ENCODE data around the gene ZNF443. TPM values are rescaled to one million over a fixed set of nuclear protein-coding genes. Genes with fewer than 3 reads are reported as not detected.
"Not testable (repeated sequence)": the region's sequence is repeated elsewhere in the genome, so short reads cannot be mapped to it uniquely, and the experiment has no call there.

Gene ZNF443
- total RNA-seq, 1 donor from 2014 or later: 7.3 TPM

- Mint-ChIP-seq H3K4me3 (ENCODE audit: unreplicated experiment) (peak overlapping the region; percentile 15), H3K9me3 (ENCODE audit: unreplicated experiment) (peaks cover 16% of the 10 kb centered on the region)
Measured at GRCh38 chr19:12411893-12412292, 28.9 kb downstream of the ZNF443 start.

DNA sequence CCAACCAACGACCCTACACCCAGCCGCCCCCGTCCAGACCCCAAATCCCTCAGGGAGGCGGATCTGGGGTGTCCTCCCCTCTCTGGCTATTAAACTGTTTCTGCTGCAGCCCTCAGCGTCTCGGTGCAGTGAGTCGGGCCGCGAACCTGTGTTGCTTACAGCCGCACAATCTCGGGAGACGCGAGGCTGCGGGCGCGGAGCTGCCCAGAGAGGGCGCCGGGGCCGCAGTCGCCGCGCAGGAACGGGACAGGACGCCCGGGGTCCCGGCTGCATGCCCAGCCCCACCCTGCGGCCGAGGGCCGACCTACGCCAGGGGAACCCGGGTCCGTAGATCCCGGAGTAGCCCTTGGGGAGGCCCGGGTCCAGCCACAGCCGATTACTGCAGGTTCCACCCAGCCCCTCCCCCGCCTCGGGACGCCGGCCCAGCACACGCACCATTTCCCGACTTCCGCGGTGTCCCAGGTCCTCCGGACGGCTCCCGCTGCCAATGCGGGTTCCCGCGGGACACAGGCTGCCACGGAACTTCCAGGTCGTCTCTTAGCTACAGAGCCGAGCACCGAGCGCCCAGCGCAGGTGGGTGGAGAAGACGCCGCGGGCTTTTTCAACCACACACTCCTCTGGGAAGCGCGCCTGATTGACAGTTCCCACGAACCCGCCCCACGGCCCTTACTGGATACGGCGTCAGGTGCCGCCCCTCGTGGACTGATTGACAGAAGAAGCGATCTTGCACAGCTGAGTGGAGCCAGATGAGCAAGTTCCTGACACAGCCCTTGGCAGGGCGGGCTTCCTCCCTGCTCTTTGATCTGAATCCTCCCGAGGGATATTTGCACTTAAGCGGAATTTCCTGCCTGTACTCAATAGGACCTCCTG lies 40.0 kb downstream of the ZNF443 start, which contains the start of gene ZNF799:
ZNF799 (minus strand) TSS at position 639 of the 870 bp plus-strand sequence; CDS start at position 438, 201 bp downstream.
- peak within 1 kb of the TSS; percentile 91 for H3K4me3 Mint-ChIP-seq (ENCODE audit: unreplicated experiment)
- TF ChIP-seq, protein P1, sequence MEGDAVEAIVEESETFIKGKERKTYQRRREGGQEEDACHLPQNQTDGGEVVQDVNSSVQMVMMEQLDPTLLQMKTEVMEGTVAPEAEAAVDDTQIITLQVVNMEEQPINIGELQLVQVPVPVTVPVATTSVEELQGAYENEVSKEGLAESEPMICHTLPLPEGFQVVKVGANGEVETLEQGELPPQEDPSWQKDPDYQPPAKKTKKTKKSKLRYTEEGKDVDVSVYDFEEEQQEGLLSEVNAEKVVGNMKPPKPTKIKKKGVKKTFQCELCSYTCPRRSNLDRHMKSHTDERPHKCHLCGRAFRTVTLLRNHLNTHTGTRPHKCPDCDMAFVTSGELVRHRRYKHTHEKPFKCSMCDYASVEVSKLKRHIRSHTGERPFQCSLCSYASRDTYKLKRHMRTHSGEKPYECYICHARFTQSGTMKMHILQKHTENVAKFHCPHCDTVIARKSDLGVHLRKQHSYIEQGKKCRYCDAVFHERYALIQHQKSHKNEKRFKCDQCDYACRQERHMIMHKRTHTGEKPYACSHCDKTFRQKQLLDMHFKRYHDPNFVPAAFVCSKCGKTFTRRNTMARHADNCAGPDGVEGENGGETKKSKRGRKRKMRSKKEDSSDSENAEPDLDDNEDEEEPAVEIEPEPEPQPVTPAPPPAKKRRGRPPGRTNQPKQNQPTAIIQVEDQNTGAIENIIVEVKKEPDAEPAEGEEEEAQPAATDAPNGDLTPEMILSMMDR (IDR thresholded peaks at IDR 0.05; ENCODE audit: unreplicated experiment): no peak
- H3K4me1 Mint-ChIP-seq (ENCODE audit: unreplicated experiment): peaks cover 8% of the 10 kb centered on the region
- H3K27ac Mint-ChIP-seq (ENCODE audit: unreplicated experiment): peak within 1 kb of the TSS; percentile 87
- peaks cover 3% of the 10 kb centered on the region for H3K27me3 Mint-ChIP-seq (ENCODE audit: unreplicated experiment)
- H3K9me3 Mint-ChIP-seq (ENCODE audit: unreplicated experiment): peaks cover 9% of the 10 kb centered on the region
- H3K36me3 Mint-ChIP-seq (ENCODE audit: low read depth, unreplicated experiment): peaks cover 15% of the 10 kb centered on the region
- DNase-seq (ENCODE audit: low spot score): peak; percentile 88

More at GRCh38 chr19:12411893-12412292, 28.9 kb downstream of the ZNF443 start:
- Mint-ChIP-seq H3K36me3 (ENCODE audit: low read depth, unreplicated experiment) (peaks cover 49% of the 10 kb centered on the region), H3K4me1 (ENCODE audit: unreplicated experiment) (no peaks in the 10 kb centered on the region), H3K27me3 (ENCODE audit: unreplicated experiment) (peaks cover 1% of the 10 kb centered on the region), H3K27ac (ENCODE audit: unreplicated experiment) (no peak overlapping the region)
- TF ChIP-seq, protein P1 (IDR thresholded peaks at IDR 0.05; ENCODE audit: unreplicated experiment): no peak
- DNase-seq (ENCODE audit: low spot score): no peak

GRCh38 chr19:12399901-12400632 lies 40.8 kb downstream of the ZNF443 start:
- Mint-ChIP-seq H3K4me3 (ENCODE audit: unreplicated experiment) (peak overlapping the region; percentile 91), H3K27ac (ENCODE audit: unreplicated experiment) (peak overlapping the region; percentile 42)
- H3K27me3 Mint-ChIP-seq (ENCODE audit: unreplicated experiment); H3K36me3 Mint-ChIP-seq (ENCODE audit: low read depth, unreplicated experiment); H3K4me1 Mint-ChIP-seq (ENCODE audit: unreplicated experiment); H3K9me3 Mint-ChIP-seq (ENCODE audit: unreplicated experiment); DNase-seq (ENCODE audit: low spot score): not testable (repeated sequence)

- not testable (repeated sequence) for H3K27ac Mint-ChIP-seq (ENCODE audit: unreplicated experiment); DNase-seq (ENCODE audit: low spot score); H3K27me3 Mint-ChIP-seq (ENCODE audit: unreplicated experiment); H3K4me1 Mint-ChIP-seq (ENCODE audit: unreplicated experiment)
- peaks cover 21% of the 10 kb centered on the region for H3K9me3 Mint-ChIP-seq (ENCODE audit: unreplicated experiment)
- peak overlapping the region; percentile 76 for H3K4me3 Mint-ChIP-seq (ENCODE audit: unreplicated experiment)
- peaks cover 69% of the 10 kb centered on the region for H3K36me3 Mint-ChIP-seq (ENCODE audit: low read depth, unreplicated experiment)
Measured at GRCh38 chr19:12391148-12391547, 49.7 kb downstream of the ZNF443 start.

DNA sequence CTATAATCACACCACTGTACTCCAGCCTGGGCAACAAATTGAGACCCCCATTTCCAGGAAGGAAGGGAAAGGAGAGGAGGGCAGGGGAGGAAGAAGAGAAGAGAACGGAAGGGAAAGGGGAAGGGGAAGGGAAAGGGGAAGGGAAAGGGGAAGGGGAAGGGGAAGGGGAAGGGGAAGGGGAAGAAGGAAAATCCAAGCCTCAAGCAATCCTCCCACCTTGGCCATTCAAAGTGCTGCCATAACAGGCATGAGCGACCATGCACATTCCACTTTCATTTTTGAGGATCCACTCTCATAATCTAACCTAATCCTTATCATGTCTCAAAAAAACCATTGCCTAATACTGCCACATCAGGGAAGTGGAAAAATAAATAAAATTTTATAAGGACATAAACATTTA lies 54.5 kb downstream of the ZNF443 start:
- not testable (repeated sequence) for H3K4me3 Mint-ChIP-seq (ENCODE audit: unreplicated experiment); H3K27me3 Mint-ChIP-seq (ENCODE audit: unreplicated experiment); H3K27ac Mint-ChIP-seq (ENCODE audit: unreplicated experiment); DNase-seq (ENCODE audit: low spot score); H3K4me1 Mint-ChIP-seq (ENCODE audit: unreplicated experiment)
- H3K36me3 Mint-ChIP-seq (ENCODE audit: low read depth, unreplicated experiment): peaks cover 54% of the 10 kb centered on the region
- peaks cover 16% of the 10 kb centered on the region for H3K9me3 Mint-ChIP-seq (ENCODE audit: unreplicated experiment)

- no peak overlapping the region for H3K4me3 Mint-ChIP-seq (ENCODE audit: unreplicated experiment)
- peaks cover 37% of the 10 kb centered on the region for H3K9me3 Mint-ChIP-seq (ENCODE audit: unreplicated experiment)
- peaks cover 4% of the 10 kb centered on the region for H3K27me3 Mint-ChIP-seq (ENCODE audit: unreplicated experiment)
Measured at GRCh38 chr19:12380444-12380737, 60.4 kb downstream of the ZNF443 start.

More at GRCh38 chr19:12380444-12380737, 60.4 kb downstream of the ZNF443 start:
- Mint-ChIP-seq H3K27ac (ENCODE audit: unreplicated experiment) (no peak overlapping the region), H3K36me3 (ENCODE audit: low read depth, unreplicated experiment) (peaks cover 47% of the 10 kb centered on the region), H3K4me1 (ENCODE audit: unreplicated experiment) (no peaks in the 10 kb centered on the region)
- no peak for DNase-seq (ENCODE audit: low spot score)
- TF ChIP-seq, protein P1 (IDR thresholded peaks at IDR 0.05; ENCODE audit: unreplicated experiment): no peak
